ENCODE data around the gene RAPGEF5.
A peak's percentile ranks its signal among the peaks of the same experiment; 100 is the strongest.

Gene RAPGEF5, protein sequence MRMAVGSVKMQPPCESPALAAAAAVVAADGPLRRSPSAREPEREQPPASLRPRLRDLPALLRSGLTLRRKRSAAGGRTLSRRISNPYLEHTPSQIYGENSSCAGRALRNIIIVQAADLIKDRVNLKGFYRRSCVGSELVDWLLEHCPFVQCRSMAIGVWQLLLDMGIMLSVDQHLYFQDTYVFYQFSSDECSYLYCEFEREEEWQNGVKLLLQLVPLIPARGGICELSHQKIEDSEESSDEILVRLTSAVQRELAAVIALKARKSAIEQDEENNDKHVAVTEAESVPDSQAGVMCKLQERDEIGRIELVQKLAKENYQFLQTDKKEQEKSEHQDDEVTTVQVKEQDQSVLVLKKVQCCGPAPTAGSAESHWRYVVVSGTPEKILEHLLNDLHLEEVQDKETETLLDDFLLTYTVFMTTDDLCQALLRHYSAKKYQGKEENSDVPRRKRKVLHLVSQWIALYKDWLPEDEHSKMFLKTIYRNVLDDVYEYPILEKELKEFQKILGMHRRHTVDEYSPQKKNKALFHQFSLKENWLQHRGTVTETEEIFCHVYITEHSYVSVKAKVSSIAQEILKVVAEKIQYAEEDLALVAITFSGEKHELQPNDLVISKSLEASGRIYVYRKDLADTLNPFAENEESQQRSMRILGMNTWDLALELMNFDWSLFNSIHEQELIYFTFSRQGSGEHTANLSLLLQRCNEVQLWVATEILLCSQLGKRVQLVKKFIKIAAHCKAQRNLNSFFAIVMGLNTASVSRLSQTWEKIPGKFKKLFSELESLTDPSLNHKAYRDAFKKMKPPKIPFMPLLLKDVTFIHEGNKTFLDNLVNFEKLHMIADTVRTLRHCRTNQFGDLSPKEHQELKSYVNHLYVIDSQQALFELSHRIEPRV

DNA sequence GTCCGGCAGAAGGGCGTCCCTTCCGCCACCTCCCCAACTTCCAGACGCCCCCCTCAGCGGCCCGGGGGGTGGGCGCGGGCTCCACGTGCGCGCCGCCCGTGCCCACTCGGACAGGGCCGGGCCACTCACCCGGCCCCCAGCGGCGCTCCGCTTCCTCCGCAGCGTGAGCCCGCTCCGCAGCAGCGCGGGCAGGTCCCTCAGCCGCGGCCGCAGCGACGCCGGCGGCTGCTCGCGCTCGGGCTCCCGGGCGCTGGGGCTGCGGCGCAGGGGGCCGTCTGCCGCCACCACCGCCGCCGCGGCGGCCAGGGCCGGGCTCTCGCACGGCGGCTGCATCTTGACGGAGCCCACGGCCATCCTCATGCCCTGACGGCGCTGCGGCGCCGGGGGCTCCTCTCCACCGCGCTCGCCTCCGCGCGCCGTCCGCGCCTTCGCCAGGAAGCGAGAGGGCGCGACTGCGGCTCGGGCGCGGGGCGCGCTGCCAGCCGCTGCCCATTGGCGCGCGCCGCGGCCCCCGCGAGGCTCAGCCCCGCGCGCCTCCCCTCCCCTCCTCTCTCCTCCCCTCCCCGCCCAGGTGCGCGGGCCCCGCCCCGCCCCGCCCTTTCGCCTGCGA, at the start of gene RAPGEF5:
TSS of gene RAPGEF5 (minus strand) at position 454 of the 610 bp plus-strand sequence. CDS start at position 360, 94 bp downstream.
- DNase-seq (ENCODE audit: low read depth in 3 of 3), result peak in 1 of 3 experiments; percentile 8

DNA sequence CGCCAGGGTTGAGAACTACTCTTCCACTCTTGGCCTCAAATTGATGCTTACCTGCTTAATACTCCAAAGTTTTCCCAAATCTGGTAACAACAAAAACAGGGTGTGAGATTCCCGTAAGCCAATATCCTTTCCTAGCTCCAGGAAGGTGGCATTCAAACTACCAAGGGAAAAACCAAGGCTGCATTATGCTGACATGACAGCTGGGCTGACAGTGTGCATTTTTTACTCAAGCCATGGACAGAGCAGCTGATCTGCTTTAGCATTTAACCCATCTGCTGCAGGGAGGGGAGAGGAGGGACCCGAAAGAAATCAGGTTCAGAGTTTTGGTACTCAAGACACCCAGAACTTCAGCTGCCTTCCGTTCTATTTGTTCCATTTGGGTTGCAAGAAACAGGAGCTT, 49.8 kb upstream of the RAPGEF5 start:
- DNase-seq (ENCODE audit: low read depth in 3 of 3), result no peak

DNA sequence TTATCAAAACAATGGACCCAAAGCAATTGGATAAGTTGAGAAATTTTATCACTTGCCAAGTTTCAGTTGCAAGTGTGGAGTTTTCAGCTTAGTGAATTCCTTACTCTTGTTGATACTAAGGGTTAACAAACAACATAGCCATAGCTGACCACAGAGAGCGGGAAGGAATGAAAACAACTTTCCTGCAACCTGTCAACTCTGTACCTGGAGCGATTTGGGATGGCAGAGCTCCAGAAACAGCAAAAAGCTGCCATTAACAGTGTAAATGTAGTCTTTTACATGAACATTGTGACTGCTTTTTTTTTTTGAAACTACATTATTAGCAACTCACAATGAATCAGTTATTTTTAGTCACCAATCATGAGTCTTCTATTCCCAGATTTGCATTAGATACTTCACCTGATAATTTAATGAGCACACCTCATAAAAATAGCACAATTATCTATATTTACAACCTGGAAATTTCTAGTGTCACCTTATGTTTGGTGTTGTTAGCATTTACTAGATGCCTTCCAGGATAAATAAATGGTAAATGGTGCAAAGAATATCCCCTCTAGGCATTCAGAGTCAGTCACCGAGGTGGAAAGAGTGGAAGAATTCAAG, 47.6 kb upstream of the RAPGEF5 start:
- no peak for DNase-seq (ENCODE audit: low read depth in 3 of 3)

DNA sequence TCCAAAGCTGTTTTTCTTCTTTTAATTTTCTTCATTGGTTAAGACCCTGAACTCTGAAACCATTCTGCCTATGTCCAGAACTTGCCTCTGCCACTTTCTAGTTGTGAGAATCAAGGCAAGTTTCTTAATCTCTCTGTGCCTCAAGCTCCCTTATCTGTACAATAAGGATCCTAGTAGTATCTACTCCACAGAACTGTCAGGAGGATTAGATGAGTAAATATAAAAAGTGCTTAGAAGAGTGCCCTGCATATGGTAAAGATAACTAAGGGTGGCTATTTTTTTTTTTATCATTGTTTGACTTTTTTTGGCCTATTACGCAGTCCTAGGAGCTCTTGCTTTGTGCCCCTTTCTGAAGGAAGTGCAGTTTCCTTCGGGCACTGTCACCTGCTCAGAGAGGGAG, 46.4 kb upstream of the RAPGEF5 start:
- no peak for DNase-seq (ENCODE audit: low read depth in 3 of 3)

DNA sequence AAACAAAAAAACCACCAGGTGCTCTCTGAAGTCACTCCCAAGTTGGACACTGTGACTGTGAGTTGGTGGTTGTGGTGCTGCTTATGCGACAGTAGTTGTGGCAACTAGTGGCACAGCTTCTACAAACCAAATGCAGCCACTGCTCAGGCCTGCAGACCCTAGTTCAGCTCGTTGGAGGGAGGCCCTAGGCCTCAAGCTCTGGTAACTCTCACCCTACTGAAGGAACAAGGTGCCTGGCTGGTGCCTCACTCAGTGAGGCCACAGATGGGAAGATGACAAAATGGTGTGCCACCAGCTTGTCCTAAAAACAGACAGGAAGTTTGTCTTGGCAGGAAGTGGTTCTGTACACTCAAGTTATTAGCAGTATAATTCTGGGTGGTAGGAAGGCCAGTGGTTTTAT, 45.3 kb upstream of the RAPGEF5 start:
- no peak for DNase-seq (ENCODE audit: low read depth in 3 of 3)

DNA sequence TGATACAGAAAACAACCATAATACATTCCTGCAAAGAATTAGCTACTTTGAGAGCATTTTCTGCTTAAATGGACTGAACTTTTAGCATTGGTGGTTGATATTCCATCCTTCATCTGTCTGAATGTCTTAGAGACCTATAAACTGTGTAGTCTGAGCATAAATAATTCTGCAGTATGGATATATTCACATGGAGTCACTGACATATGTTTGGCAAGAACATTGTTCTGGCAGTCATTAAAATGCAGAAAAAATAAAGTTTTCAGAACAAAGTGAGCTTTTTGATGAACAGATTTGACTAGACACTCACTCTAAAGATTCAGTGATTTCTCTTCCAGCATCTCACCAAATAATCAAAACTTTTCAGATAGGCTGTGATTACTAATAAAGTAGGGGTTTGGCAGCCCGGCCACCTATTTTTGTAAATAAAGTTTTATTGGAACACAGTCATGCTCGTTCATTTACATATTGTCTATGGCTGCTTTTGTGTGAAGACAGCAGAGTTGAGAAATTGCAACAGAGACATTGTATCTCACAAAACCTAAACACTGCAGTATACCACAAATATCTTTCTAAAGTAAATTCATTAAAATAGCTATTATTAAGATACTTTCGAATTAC, 44.1 kb upstream of the RAPGEF5 start:
- no peak for DNase-seq (ENCODE audit: low read depth in 3 of 3)

DNA sequence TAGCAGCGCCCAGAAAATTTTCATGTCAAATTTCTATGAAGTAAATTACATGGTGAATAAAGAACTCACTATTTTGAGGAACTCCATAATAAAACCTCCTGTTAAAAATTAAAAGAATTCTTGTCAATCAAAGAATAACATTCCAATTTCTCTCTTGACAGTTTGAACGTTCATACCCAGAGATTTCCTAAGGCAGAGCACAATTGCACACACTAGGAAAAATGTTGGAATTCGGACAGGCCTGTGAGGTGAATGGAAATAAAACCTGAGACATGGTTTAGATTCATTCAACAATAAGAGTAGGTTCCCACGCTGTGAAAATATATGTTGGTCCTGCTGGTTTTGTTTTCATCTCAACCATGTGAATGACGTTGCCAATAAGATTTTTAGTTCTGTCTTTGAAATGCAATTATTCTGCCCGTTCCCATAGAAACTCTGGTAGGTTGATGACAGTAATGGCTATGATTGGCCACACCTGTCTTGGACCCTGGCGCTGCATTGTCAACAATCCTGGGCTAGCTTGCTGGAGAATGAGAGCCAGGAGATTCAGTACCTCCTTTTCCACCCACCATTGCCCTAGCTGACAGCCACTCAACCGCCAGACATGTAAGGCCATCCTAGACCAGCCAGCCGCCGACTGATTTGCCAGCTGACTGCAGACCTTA, 43.3 kb upstream of the RAPGEF5 start:
- DNase-seq (ENCODE audit: low read depth in 3 of 3), result no peak

DNA sequence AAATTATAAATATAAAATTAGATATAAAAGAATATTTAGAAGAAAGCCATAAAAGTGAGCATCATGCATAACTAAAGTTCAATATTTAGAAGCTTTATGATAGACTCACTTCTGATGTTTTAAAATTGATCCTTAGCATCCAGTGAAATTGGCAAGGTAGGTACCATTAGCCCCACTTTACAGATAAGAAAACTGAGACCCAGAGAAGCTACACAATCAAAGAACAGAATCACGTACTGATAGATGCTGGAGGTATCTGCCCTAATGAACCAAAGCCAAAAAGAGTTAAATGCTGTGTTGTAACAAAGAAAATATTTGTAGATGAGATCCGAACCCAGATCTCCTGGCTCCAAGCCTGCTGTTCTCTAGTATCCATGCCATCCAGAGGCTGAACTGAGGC, 42.6 kb upstream of the RAPGEF5 start:
- DNase-seq (ENCODE audit: low read depth in 3 of 3), result no peak

DNA sequence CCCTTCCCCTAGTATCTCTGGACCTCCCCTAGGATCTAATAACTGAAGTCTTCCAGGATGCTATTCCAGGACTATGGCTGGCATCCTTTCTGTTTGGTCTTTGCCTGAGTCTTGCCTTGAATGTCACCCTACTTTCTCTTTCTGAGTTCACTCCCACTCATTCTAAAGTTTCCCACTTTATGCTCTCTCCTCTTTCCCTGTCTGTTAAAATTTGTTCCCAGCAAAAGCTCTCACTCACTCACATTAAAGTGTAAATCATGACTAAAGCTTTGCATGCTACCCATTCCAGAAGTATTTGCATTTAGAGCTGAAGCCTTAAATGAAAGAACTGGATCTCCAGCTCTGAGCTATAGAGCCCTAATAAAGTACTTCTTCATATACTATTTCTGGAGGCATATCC, 42.1 kb upstream of the RAPGEF5 start:
- DNase-seq (ENCODE audit: low read depth in 3 of 3), result no peak

DNA sequence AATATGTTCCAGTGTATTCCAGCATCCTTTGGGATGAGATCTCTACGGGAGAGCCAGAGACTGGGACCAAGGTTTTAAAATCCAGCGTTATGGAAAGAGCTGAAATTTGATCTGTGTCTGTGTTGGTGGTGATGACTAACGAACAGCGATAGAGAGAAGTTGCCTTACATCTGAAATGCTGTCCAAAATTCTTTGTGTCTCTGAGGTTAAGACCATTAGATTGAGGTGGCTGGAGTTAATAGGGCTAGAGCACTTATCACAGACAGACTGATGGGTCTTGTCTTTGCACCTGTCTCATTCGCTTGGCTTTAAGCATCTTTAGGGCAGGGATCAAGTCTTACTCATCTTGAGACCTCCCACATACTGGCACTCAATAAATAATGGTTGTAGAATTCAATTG, 41.0 kb upstream of the RAPGEF5 start:
- no peak for DNase-seq (ENCODE audit: low read depth in 3 of 3)

DNA sequence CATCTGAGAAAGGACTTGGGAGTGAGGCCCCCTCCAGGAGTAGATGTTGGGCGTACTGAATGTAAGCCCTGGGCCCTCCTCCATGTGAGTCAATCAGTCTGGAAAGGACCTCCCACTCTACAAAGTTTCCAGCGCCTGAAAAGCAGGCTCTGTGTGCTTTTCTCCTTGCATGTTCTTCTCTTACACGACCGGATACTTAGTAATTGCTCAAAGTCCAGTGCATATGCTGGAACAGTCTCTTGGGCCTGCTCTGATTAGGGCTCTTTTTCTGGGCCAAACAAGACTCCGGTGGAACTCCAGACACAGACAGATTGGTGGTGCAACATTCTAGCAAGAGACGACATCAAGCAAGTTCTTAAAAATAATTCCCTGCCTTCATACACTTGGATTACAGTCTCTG, 38.3 kb upstream of the RAPGEF5 start:
- DNase-seq (ENCODE audit: low read depth in 3 of 3), result no peak

DNA sequence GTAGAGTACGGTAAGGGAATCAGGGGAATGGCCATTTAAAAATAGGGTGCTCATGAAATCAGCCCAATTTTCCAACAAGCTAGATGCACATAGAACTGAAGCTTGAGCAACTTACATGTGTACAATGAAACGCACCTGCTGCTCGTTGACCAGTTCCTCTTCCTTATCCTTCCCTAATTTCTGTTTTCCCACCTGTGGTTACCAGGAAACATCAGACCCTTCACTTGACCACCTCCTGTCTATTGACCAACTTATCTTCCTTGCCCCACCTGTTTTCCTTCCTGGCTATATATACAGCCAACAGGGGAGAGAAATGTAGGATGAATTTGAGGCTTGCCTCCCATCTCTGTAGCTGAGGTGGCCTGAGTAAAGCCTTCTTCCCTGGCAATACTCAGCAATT, 37.8 kb upstream of the RAPGEF5 start:
- DNase-seq (ENCODE audit: low read depth in 3 of 3), result no peak

DNA sequence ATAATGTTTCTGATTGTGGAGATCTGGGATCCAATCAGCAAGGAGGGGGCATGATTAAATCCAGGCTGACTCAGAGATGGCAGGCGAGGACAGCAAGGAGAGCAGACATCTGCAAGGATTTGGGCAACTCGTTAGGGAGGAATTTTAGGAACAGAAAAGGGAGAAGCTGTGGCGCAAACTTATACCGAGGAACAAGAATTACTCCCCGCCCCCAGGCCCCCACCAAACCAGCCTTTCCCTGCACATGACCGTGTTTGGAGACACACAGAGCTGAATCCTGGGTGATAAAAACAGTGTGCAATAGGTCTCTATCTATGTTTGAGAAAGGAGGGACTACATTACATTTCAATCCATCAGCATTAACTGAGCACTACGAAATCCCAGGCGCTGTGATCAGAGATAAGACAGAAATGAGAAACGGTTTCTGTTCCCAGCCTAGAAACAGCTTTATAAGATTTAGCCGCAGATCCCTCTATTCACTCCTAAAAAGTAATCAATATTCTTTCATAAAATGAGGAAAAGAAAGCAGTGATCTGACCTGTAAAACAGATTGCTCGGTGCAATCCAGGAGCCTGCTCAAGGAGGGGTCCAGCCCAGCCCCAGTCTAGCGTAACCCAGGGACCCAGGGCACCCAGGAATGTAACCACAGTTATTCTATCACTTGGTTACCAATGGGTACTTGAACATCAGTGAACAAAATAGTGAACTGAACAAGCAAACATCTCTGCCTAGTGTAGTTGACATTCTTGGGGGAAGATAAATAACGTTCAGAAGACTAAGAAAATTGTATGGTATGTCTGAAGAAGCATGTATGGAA, 37.2 kb upstream of the RAPGEF5 start:
- DNase-seq (ENCODE audit: low read depth in 3 of 3), result no peak

DNA sequence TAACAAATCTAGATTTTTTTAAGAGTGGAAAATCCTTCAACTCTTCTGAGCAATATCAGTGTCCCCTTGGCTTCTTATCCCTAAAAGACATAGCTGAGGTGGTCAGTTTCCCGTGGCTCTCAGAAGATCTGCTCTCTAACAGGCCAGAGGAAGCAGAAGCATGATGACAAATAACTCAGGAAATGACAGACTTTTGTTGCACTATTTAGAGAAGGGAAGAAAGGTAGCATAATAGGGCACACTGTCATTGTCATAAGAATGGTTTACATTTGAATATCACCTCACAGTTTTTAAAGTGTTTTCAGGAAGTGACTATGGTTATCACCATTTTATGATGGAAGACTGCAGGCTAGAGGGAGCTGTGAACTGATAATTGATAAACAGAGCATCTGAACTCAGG, 33.6 kb upstream of the RAPGEF5 start:
- DNase-seq (ENCODE audit: low read depth in 3 of 3), result no peak

DNA sequence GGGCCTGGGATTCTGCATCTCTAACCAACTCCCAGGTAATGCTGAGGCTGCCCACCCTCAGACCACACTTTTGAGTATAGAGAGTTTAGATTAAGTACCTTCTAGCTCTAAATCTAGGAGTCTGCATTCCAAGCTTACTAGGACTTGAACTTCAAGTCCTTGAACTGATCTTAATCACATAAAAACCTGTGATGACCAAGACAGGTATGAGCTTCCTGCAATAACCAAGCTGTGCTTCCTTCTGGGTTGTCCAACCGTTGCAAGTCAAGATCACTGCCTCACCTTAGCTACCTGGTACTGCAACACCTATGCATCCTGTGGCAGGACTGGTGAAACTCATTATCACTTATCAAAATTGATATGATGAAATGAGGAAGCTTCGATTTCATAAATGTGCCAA, 32.9 kb upstream of the RAPGEF5 start:
- DNase-seq (ENCODE audit: low read depth in 3 of 3), result no peak

DNA sequence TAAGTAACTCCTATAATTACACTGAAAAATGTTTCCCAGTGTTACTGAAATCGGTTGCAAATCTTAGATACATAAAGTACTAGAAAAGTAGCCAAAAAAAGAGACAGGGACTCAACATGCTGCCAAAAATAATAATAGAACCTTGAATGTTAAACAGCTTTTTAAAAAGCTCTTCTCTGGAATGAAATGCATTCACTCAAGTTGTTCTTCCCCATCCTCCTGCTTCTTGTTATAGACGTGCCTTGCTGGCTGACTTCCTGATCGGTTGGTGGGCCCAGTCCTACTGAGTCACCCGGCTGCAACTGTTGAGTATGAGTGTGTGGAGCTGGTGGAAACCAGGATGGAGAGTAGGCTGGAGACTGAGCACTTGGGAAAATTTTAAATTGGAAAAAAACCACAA, 30.6 kb upstream of the RAPGEF5 start:
- no peak for DNase-seq (ENCODE audit: low read depth in 3 of 3)

DNA sequence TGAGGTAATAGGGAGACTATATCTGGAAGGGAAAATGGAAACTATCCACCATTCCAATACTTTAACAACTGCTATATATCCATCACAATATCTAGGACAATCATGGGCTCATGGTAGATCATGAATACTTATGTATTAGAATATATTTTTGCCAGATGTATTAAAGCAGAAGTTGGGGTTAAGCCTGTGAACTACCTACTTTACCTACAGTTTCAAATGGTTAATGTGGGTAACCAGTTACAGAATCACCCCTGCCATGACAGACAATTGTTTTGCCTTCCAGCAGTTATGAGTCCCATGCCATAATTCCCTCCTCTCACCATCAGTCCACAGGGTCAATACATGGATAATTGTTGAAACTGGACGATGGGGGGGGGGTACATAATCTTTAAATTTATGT, 29.9 kb upstream of the RAPGEF5 start:
- no peak for DNase-seq (ENCODE audit: low read depth in 3 of 3)

DNA sequence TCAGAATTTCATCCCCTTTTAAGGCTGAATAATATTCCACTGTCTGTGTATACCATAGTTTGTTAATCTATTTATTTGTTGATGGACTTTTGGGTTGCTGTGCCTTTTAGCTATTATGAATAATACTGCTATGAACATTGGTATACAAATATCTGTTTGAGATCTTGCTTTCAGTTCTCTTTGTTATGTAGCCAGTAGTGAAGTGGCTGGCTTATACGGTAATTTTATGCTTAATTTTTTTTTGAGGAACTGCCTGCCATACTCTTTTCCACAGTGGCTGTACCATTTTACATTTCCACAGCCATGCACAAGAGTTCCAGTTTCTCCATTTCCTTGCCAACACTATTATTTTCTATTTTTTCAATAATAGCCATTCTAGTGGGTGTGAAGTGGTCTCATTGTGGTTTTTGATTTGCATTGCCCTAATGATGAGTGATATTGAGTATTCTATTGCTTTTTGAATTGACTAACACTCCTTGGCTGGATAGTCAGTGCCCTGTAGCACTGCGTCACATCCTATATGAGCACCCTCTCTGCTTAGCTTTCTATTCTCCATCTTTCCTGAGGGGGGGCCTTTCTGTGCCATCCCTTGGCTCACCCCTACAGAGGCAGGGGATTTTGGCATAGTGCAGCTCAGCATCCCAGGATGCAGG, 29.4 kb upstream of the RAPGEF5 start:
- no peak for DNase-seq (ENCODE audit: low read depth in 3 of 3)

DNA sequence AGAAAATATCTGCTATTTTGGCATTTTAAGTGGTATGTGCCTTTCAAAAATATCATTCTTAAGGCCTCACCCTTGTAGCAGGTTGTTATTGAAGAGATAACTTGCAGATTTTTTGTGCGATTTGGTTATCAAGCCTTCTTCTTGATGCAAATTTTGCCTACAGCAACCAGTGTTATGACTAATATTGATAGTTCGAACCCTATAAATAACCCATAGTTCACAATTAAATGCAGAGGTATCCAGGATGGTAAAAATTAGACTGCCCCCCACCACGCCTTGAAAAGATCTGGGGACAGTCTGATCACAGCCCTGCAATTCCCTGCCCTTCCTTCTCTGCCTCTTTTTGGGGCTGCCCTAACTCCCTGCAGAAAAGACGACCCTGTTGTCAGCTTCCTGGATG, 28.4 kb upstream of the RAPGEF5 start:
- no peak for DNase-seq (ENCODE audit: low read depth in 3 of 3)

DNA sequence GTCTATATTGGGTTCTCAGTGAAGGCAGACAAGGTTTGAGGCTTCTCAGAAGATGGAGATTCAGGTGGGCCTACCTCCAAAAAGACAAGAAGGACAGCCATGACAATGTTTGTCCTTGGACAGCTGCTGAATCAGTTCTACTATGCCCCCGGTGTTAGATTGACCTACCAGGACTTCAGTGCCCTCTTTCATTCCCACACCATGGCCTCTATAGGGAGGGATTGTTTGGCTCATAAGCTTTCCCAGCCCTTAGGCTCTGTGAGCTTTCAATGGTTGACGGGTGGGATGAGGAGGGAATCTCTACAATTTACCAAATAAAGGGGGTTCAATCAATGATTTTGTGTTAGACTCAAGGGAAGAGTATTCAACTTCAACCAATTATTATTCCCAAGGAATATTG, 23.4 kb upstream of the RAPGEF5 start:
- DNase-seq (ENCODE audit: low read depth in 3 of 3), result no peak
